Astrocyte of the spinal cord (primary cell): ENCODE data around the gene SPOCD1.

Experiments used
- DNase-seq: peaks from one replicate; pipeline ENCODE4 v3.0.0; 2011; ENCODE audit warnings: low read depth, low spot score
- H3K4me3 ChIP-seq: 2 replicates; pipeline ENCODE4 v1.5.1; 2011; ENCODE audit warnings: low read depth, mild to moderate bottlenecking, low read length, moderate library complexity
- CTCF ChIP-seq: IDR thresholded peaks from 2 replicates; pipeline ENCODE4 v1.5.1; 2012; ENCODE audit warnings: low read depth, mild to moderate bottlenecking, low read length, inconsistent platforms
- in situ Hi-C: cut with HindIII; loops from 2 replicates; pipeline ENCODE4 v1.10.0; 2017; ENCODE audit warnings: low sequenced_read_pairs

SPOCD1 gene

GRCh38 chr1:31751822-31752241, 64.0 kb downstream of the SPOCD1 start:
- in situ Hi-C loops: no loop called here
- no peak for DNase-seq

GRCh38 chr1:31750858-31751510, 64.8 kb downstream of the SPOCD1 start:
- no peak overlapping the region for H3K4me3 ChIP-seq
- no peak for TF ChIP-seq CTCF
- in situ Hi-C loops: no loop called here
- DNase-seq: peak; percentile 66

More at GRCh38 chr1:31751822-31752241, 64.0 kb downstream of the SPOCD1 start:
- TF ChIP-seq CTCF: no peak
- H3K4me3 ChIP-seq: no peak overlapping the region

- TF ChIP-seq CTCF: no peak
- no peak overlapping the region for H3K4me3 ChIP-seq
- in situ Hi-C loops: no loop called here
Measured at GRCh38 chr1:31749785-31750735, 65.8 kb downstream of the SPOCD1 start.

GRCh38 chr1:31748365-31748764, 67.5 kb downstream of the SPOCD1 start:
- no peak for TF ChIP-seq CTCF
- H3K4me3 ChIP-seq: no peak overlapping the region
- in situ Hi-C loops: no loop called here
- no peak for DNase-seq

More at GRCh38 chr1:31749785-31750735, 65.8 kb downstream of the SPOCD1 start:
- DNase-seq: no peak

- H3K4me3 ChIP-seq: no peak overlapping the region
- DNase-seq: no peak
- TF ChIP-seq CTCF: no peak
- in situ Hi-C loops: no loop called here
Measured at GRCh38 chr1:31747304-31747703, 68.5 kb downstream of the SPOCD1 start.

- in situ Hi-C loops: no loop called here
- no peak for TF ChIP-seq CTCF
- no peak overlapping the region for H3K4me3 ChIP-seq
- no peak for DNase-seq
Measured at GRCh38 chr1:31746687-31747086, 69.1 kb downstream of the SPOCD1 start.
